Keratinocyte (primary cell): ENCODE data around the gene HIKESHI.

Experiments
- EZH2 ChIP-seq: IDR thresholded peaks from one replicate; pipeline ENCODE4 v1.6.1; 2012; ENCODE audit warnings: inconsistent platforms, mild to moderate bottlenecking, low read length, moderate library complexity
- TF ChIP-seq, protein P1 (sequence below), 3 experiments: IDR thresholded peaks in 1 of 3; conservative IDR thresholded peaks in 1 of 3; optimal IDR thresholded peaks in 1 of 3; 2 replicates in 2 of 3; 3 replicates in 1 of 3; pipeline versions ENCODE3 to v1.5.1; 2011; ENCODE audit warnings: low read length in 3 of 3, mild to moderate bottlenecking in 3 of 3, moderate library complexity in 2 of 3, control low read depth in 1 of 3, inconsistent platforms in 1 of 3; ENCODE audit not compliant: insufficient read depth in 2 of 3; ENCODE audit errors: extremely low read depth in 1 of 3

GRCh38 chr11:86261328-86261727 is 40.7 kb upstream of the HIKESHI start:
- TF ChIP-seq, protein P1, sequence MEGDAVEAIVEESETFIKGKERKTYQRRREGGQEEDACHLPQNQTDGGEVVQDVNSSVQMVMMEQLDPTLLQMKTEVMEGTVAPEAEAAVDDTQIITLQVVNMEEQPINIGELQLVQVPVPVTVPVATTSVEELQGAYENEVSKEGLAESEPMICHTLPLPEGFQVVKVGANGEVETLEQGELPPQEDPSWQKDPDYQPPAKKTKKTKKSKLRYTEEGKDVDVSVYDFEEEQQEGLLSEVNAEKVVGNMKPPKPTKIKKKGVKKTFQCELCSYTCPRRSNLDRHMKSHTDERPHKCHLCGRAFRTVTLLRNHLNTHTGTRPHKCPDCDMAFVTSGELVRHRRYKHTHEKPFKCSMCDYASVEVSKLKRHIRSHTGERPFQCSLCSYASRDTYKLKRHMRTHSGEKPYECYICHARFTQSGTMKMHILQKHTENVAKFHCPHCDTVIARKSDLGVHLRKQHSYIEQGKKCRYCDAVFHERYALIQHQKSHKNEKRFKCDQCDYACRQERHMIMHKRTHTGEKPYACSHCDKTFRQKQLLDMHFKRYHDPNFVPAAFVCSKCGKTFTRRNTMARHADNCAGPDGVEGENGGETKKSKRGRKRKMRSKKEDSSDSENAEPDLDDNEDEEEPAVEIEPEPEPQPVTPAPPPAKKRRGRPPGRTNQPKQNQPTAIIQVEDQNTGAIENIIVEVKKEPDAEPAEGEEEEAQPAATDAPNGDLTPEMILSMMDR (optimal IDR thresholded peaks at IDR 0.05 in 1 of 3, IDR thresholded peaks at IDR 0.05 in 1 of 3, conservative IDR thresholded peaks at IDR 0.05 in 1 of 3; ENCODE audit: extremely low read depth in 1 of 3, insufficient read depth in 2 of 3, low read length in 3 of 3): peak in 1 of 3 experiments; percentile 1
- TF ChIP-seq EZH2: no peak
